HG03280 (cell line): Measurements from ENCODE around the gene L3MBTL4.
"Not testable (repeated sequence)": the region's sequence is repeated elsewhere in the genome, so short reads cannot be mapped to it uniquely, and the experiment has no call there.

Experiments used
- ATAC-seq: cut with Tn5 transposase; IDR thresholded peaks from one replicate; pipeline ENCODE4 v1.9.1; 2021; ENCODE audit warnings: mild to moderate bottlenecking, moderate library complexity; ENCODE audit not compliant: unreplicated experiment

The L3MBTL4 gene

GRCh38 chr18:6204476-6204875, 210.2 kb downstream of the L3MBTL4 start:
- no peak for ATAC-seq

GRCh38 chr18:6203791-6204190, 210.9 kb downstream of the L3MBTL4 start:
- no peak for ATAC-seq

- ATAC-seq, result no peak
Observed at GRCh38 chr18:6202861-6203260, 211.8 kb downstream of the L3MBTL4 start.

GRCh38 chr18:6200204-6200774, 214.4 kb downstream of the L3MBTL4 start:
- ATAC-seq, result no peak

- no peak for ATAC-seq
Observed at GRCh38 chr18:6199777-6200176, 214.9 kb downstream of the L3MBTL4 start.

- no peak for ATAC-seq
Observed at GRCh38 chr18:6198585-6198984, 216.1 kb downstream of the L3MBTL4 start.

GRCh38 chr18:6194640-6195039, 220.1 kb downstream of the L3MBTL4 start:
- no peak for ATAC-seq

- ATAC-seq, result not testable (repeated sequence)
Observed at GRCh38 chr18:6185782-6186181, 228.9 kb downstream of the L3MBTL4 start.

GRCh38 chr18:6174983-6175745, 239.5 kb downstream of the L3MBTL4 start:
- ATAC-seq, result no peak

- no peak for ATAC-seq
Observed at GRCh38 chr18:6170604-6171003, 244.1 kb downstream of the L3MBTL4 start.

GRCh38 chr18:6161549-6161948, 253.2 kb downstream of the L3MBTL4 start:
- ATAC-seq, result no peak

GRCh38 chr18:6159426-6159825, 255.3 kb downstream of the L3MBTL4 start:
- ATAC-seq, result no peak

- ATAC-seq, result no peak
Observed at GRCh38 chr18:6158958-6159357, 255.8 kb downstream of the L3MBTL4 start.

- no peak for ATAC-seq
Observed at GRCh38 chr18:6156446-6156845, 258.3 kb downstream of the L3MBTL4 start.

GRCh38 chr18:6155707-6156106, 259.0 kb downstream of the L3MBTL4 start:
- no peak for ATAC-seq

- no peak for ATAC-seq
Observed at GRCh38 chr18:6150430-6150829, 264.3 kb downstream of the L3MBTL4 start.

GRCh38 chr18:6146307-6146661, 268.4 kb downstream of the L3MBTL4 start:
- no peak for ATAC-seq

- no peak for ATAC-seq
Observed at GRCh38 chr18:6145645-6146306, 268.9 kb downstream of the L3MBTL4 start.

GRCh38 chr18:6139007-6139406, 275.7 kb downstream of the L3MBTL4 start:
- ATAC-seq, result no peak

- ATAC-seq, result not testable (repeated sequence)
Observed at GRCh38 chr18:6135901-6136300, 278.8 kb downstream of the L3MBTL4 start.

GRCh38 chr18:6135029-6135428, 279.7 kb downstream of the L3MBTL4 start:
- not testable (repeated sequence) for ATAC-seq

GRCh38 chr18:6132751-6133368, 281.9 kb downstream of the L3MBTL4 start:
- no peak for ATAC-seq
